Measurements from ENCODE around the gene OLFM1. TPM values are rescaled to one million over a fixed set of nuclear protein-coding genes. Genes with fewer than 3 reads are reported as not detected.
"Not testable (repeated sequence)": the region's sequence is repeated elsewhere in the genome, so short reads cannot be mapped to it uniquely, and the experiment has no call there.

OLFM1 gene
- total RNA-seq, 1 donor, result 0.81 TPM

DNA sequence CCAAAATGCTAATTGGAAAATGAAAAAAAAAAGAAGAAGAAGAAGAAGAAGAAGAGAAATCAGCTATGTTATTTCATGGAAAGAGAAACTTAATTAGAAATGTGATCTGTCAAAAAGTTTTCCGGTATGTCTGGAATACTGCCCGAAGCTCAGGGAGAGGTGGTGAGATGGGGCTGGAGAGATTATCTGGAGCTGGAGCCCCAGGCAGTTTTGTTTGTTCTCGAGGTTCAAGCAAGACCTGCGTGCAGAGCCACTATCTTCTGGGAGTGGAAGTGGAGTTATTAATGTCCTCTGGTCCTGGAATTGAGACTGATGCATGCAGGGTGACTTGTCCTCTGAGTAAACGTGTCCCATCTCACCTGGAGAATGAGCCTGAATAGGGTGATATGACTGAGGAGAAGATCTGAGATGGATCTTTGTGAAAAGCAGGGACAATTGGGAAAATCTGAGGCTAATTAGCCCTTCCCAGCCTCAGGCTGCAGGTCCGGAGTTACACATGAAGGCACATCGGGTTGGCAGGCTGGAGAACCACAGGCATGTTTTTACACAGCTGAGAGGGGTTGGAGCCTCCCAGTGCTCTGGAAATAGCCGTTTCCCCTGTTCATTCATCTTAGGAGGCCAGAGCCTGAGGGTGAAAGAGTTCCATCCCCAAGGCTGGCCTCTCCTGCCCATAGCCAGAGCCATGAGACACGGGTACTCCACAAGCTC lies 70.5 kb downstream of the OLFM1 start:
- no peak overlapping the region for H3K4me3 ChIP-seq (ENCODE audit: low read depth, low read length)
- DNase-seq (ENCODE audit: low read depth), result no peak
- TF ChIP-seq, protein P1, sequence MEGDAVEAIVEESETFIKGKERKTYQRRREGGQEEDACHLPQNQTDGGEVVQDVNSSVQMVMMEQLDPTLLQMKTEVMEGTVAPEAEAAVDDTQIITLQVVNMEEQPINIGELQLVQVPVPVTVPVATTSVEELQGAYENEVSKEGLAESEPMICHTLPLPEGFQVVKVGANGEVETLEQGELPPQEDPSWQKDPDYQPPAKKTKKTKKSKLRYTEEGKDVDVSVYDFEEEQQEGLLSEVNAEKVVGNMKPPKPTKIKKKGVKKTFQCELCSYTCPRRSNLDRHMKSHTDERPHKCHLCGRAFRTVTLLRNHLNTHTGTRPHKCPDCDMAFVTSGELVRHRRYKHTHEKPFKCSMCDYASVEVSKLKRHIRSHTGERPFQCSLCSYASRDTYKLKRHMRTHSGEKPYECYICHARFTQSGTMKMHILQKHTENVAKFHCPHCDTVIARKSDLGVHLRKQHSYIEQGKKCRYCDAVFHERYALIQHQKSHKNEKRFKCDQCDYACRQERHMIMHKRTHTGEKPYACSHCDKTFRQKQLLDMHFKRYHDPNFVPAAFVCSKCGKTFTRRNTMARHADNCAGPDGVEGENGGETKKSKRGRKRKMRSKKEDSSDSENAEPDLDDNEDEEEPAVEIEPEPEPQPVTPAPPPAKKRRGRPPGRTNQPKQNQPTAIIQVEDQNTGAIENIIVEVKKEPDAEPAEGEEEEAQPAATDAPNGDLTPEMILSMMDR (IDR thresholded peaks at IDR 0.05; ENCODE audit: insufficient read depth, low read length), result no peak

DNA sequence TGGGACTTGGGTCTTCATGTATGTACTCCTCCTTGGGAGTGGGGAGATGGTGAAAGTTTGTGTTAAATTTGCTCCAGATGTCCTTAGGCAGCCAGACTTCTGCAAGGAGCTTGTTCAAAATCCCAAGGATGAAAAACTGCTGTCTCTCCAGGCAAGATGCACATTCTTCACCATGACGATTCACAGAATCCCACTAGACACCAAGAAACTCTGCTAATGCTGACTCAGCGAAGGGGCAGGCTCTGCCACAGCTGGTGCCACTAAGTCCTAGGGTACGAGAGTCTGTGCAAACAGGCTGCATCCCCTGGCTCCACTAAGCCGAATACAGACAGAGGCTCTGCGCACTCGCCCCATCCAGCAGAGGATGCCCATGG lies 71.1 kb downstream of the OLFM1 start:
- H3K4me3 ChIP-seq (ENCODE audit: low read depth, low read length), result no peak overlapping the region
- TF ChIP-seq, protein P1 (IDR thresholded peaks at IDR 0.05; ENCODE audit: insufficient read depth, low read length), result no peak
- no peak for DNase-seq (ENCODE audit: low read depth)

DNA sequence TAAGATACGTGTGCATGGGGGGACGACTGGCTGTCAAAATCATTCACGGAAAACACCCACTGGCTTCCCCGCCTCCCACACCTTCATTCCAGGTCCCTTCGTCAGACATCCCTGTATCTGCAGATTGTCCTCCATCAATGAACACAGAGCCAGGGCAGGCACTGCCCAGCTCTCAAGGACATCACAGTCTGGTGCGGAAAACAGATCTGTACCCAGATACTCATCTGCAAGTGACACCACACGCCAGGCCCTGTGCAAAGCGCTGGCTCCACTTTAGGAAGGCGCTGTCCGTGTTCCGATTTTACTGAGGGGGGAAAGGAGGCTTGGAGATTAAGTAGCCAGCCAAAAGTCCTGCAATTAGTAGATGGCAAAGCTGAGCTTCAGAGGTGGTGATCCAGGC lies 72.3 kb downstream of the OLFM1 start:
- no peak overlapping the region for H3K4me3 ChIP-seq (ENCODE audit: low read depth, low read length)
- no peak for DNase-seq (ENCODE audit: low read depth)
- TF ChIP-seq, protein P1 (IDR thresholded peaks at IDR 0.05; ENCODE audit: insufficient read depth, low read length), result no peak

DNA sequence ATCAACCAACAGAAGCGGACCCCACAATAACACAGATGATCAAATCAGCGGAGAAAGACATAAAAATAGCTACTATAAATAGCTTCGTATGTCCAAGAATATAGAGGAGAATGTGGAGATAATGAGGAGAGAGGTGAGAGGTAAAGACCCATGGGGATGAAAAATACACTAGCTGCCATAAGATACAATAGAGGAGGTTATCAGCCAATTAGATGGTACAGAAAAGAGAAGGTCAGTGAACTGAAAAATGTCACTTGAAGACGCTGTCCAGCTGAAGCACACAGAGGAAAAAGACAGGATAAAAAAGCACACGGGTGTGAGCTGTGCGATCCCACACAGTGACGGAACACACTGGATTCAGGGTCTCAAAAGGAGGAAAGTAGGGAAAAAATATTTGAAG lies 73.4 kb downstream of the OLFM1 start:
- TF ChIP-seq, protein P1 (IDR thresholded peaks at IDR 0.05; ENCODE audit: insufficient read depth, low read length), result no peak
- DNase-seq (ENCODE audit: low read depth), result no peak
- no peak overlapping the region for H3K4me3 ChIP-seq (ENCODE audit: low read depth, low read length)

DNA sequence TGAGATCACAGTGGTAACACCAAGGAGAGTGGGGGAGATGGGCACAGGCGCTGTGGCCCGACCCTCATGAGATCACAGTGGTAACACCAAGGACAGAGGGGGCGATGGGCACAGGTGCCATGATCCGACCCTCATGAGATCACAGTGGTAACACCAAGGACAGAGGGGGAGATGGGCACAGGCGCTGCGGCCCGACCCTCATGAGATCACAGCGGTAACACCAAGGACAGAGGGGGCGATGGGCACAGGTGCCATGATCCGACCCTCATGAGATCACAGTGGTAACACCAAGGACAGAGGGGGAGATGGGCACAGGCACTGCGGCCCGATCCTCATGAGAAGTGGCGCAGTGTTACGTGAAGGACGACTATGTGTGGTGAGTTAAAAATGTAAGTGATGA lies 75.1 kb downstream of the OLFM1 start:
- not testable (repeated sequence) for DNase-seq (ENCODE audit: low read depth); H3K4me3 ChIP-seq (ENCODE audit: low read depth, low read length)

DNA sequence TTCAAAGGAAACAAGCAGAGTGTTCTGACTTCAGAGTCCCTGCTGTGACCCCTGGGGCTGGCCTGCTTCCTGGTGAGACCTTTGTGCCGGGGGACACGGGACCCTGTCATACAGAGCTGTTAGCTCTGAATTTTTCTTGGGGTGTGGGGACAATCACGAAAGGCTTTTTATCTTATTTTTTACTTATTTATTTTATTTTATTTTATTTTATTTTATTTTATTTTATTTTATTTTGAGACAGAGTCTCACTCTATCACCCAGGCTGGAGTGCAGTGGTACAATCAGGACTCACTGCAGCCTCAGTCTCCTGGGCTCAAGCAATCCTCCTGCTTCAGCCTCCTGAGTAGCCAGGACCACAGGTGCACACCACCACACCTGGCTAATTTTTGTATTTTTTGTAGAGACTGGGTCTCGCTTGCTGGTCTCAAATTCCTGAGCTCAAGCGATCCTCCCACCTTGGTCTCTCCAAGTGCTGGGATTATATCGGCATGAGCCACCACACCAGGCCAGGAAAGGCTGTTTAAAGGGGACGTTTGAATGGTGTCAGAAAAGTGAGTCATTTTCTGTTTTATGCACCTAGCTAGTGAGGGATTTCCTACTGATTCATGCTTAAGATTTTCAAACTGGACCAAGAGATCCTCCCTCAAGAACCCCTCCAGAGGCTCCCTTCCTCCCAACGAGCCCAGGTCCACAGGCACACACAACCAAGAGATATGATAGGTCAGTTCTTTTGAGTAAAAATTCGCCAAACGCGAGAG lies 75.7 kb downstream of the OLFM1 start:
- H3K4me3 ChIP-seq (ENCODE audit: low read depth, low read length), result no peak overlapping the region
- TF ChIP-seq, protein P1 (IDR thresholded peaks at IDR 0.05; ENCODE audit: insufficient read depth, low read length), result no peak
- DNase-seq (ENCODE audit: low read depth), result no peak

DNA sequence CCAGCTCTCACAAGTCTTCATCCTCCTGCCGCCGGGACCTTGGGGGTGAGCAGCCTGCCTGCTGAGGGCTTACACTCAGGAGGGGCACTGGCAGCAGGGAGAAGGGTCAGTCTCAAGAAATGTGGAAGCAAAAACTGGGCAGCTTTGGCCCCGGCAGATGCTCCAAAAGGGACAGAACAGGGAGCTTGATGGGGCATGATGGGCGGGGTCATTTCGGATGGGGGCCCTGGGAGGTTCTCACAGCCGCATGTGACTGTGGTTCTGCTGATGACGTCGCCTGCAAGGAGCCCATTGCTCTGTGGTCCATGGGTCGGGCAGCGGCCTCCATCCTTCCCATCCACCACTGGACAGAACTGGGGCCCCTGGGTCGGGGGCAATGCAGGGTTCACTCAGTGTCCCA lies 76.6 kb downstream of the OLFM1 start:
- no peak for DNase-seq (ENCODE audit: low read depth)
- TF ChIP-seq, protein P1 (IDR thresholded peaks at IDR 0.05; ENCODE audit: insufficient read depth, low read length), result no peak
- H3K4me3 ChIP-seq (ENCODE audit: low read depth, low read length), result no peak overlapping the region
